Endothelial cell (in vitro differentiated cells): ENCODE results near the gene LETM1. TPM values are rescaled to one million over a fixed set of nuclear protein-coding genes. Genes with fewer than 3 reads are reported as not detected.

Experiments
- DNase-seq: peaks from one replicate; pipeline ENCODE4 v3.0.0; 2021; ENCODE audit warnings: low spot score
- H3K27ac Mint-ChIP-seq: one replicate; pipeline ENCODE4 v1.8.0; 2021; ENCODE audit warnings: mixed read lengths, inconsistent platforms; ENCODE audit not compliant: unreplicated experiment
- H3K27me3 Mint-ChIP-seq: one replicate; pipeline ENCODE4 v1.8.0; 2021; ENCODE audit warnings: mild to moderate bottlenecking, moderate library complexity, mixed read lengths, inconsistent platforms; ENCODE audit not compliant: unreplicated experiment
- H3K36me3 Mint-ChIP-seq: one replicate; pipeline ENCODE4 v1.8.0; 2021; ENCODE audit warnings: mild to moderate bottlenecking, low read depth, mixed read lengths, inconsistent platforms; ENCODE audit not compliant: unreplicated experiment
- H3K4me1 Mint-ChIP-seq: one replicate; pipeline ENCODE4 v1.8.0; 2021; ENCODE audit warnings: mild to moderate bottlenecking, mixed read lengths, inconsistent platforms; ENCODE audit not compliant: unreplicated experiment
- H3K4me3 Mint-ChIP-seq: one replicate; pipeline ENCODE4 v1.8.0; 2021; ENCODE audit warnings: mild to moderate bottlenecking, mixed read lengths, inconsistent platforms; ENCODE audit not compliant: unreplicated experiment
- H3K9me3 Mint-ChIP-seq: one replicate; pipeline ENCODE4 v1.8.0; 2021; ENCODE audit warnings: mixed read lengths, inconsistent platforms; ENCODE audit not compliant: unreplicated experiment
- total RNA-seq: library from RNA; stranded (reverse); fragmentation: NEBNext Ultra II Directional; extraction: Animal tissue kit (Norgen Biotek cat#: 25700); gene quantifications from one replicate; pipeline ENCODE4 v1.2.1, GENCODE V29; 2021; ENCODE audit not compliant: unreplicated experiment
- TF ChIP-seq, protein P1 (sequence below): fragments of 200-600 bp; sonication (generic); IDR thresholded peaks from one replicate; pipeline ENCODE4 v1.5.0; 2021; ENCODE audit warnings: antibody characterized with exemption; ENCODE audit not compliant: unreplicated experiment

LETM1 gene
- total RNA-seq, 1 donor from 2014 or later = 37.1 TPM

GRCh38 chr4:1770791-1771231 lies 85.1 kb downstream of the LETM1 start:
- Mint-ChIP-seq H3K27me3 (peaks cover 9% of the 10 kb centered on the region), H3K9me3 (no peaks in the 10 kb centered on the region), H3K36me3 (no peaks in the 10 kb centered on the region), H3K4me1 (no peaks in the 10 kb centered on the region), H3K4me3 (no peak overlapping the region), H3K27ac (no peak overlapping the region)
- no peak for DNase-seq
- TF ChIP-seq, protein P1, sequence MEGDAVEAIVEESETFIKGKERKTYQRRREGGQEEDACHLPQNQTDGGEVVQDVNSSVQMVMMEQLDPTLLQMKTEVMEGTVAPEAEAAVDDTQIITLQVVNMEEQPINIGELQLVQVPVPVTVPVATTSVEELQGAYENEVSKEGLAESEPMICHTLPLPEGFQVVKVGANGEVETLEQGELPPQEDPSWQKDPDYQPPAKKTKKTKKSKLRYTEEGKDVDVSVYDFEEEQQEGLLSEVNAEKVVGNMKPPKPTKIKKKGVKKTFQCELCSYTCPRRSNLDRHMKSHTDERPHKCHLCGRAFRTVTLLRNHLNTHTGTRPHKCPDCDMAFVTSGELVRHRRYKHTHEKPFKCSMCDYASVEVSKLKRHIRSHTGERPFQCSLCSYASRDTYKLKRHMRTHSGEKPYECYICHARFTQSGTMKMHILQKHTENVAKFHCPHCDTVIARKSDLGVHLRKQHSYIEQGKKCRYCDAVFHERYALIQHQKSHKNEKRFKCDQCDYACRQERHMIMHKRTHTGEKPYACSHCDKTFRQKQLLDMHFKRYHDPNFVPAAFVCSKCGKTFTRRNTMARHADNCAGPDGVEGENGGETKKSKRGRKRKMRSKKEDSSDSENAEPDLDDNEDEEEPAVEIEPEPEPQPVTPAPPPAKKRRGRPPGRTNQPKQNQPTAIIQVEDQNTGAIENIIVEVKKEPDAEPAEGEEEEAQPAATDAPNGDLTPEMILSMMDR = no peak

- Mint-ChIP-seq H3K4me3 (no peak overlapping the region), H3K36me3 (no peaks in the 10 kb centered on the region), H3K4me1 (no peaks in the 10 kb centered on the region), H3K9me3 (no peaks in the 10 kb centered on the region), H3K27ac (no peak overlapping the region), H3K27me3 (peaks cover 9% of the 10 kb centered on the region)
- TF ChIP-seq, protein P1 = no peak
- DNase-seq = no peak
Measured at GRCh38 chr4:1770245-1770644, 85.7 kb downstream of the LETM1 start.

DNA sequence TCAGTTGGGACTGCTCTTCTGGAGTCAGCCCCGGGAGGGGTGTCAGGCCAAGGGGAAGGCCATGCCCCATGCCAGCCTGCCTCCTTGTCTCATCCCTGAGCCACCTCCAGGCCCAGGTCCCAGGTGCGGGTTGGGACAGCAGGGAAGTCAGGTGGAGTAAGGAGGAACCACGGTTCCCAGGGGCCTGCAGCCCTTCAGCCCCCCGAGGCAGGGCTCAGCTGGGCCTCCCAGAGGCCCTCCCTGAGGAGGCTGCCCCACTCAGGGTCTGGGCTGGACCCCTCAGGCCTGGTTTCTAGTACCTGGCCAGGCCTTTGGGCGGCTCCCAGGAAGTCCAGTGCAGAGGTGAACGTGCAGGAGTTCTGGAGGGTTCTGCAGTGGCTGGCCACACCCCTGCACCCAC lies 86.3 kb downstream of the LETM1 start:
- H3K27ac Mint-ChIP-seq = no peak overlapping the region
- no peaks in the 10 kb centered on the region for H3K4me1 Mint-ChIP-seq
- no peak overlapping the region for H3K4me3 Mint-ChIP-seq
- no peaks in the 10 kb centered on the region for H3K36me3 Mint-ChIP-seq
- DNase-seq = no peak
- TF ChIP-seq, protein P1 = no peak
- no peaks in the 10 kb centered on the region for H3K9me3 Mint-ChIP-seq
- H3K27me3 Mint-ChIP-seq = peaks cover 9% of the 10 kb centered on the region

- Mint-ChIP-seq H3K27me3 (peaks cover 7% of the 10 kb centered on the region), H3K9me3 (no peaks in the 10 kb centered on the region), H3K27ac (no peak overlapping the region), H3K36me3 (no peaks in the 10 kb centered on the region), H3K4me3 (no peak overlapping the region), H3K4me1 (no peaks in the 10 kb centered on the region)
- TF ChIP-seq, protein P1 = no peak
- no peak for DNase-seq
Measured at GRCh38 chr4:1768367-1769034, 87.5 kb downstream of the LETM1 start.

DNA sequence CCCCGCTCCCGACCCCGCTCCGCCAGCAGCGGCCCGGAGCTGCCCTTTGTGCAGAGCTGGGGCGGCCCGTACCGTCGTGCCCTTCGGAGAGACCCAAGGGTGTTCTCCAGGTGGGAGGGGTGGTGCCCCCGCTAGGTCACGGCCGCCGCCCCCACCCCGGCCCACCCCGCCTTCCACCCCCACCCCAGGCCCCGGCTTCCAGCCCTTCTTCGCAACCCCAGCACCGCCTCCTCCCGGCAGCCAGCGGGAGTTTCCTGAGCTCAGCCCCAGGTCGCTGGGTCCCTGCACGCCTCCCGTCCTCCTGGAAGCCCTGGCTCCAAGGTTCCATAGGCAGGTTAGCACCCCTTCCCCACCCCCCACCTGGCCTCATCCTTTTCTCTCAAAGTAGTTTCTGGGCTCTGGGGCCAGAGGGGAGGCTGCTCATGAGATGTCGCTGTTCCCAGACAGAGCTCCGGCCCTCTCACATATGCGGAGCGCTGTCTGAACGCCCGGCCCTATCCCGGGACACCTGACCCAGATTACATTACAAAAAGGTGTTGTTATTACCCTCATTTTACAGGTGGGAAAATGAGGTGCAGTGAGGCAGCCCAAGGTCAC lies 88.1 kb downstream of the LETM1 start:
- Mint-ChIP-seq H3K9me3 (no peaks in the 10 kb centered on the region), H3K36me3 (no peaks in the 10 kb centered on the region), H3K4me3 (no peak overlapping the region), H3K27ac (no peak overlapping the region), H3K4me1 (no peaks in the 10 kb centered on the region), H3K27me3 (peaks cover 7% of the 10 kb centered on the region)
- DNase-seq = peak; percentile 72
- TF ChIP-seq, protein P1 = peak; percentile 44
